ENCODE measurements around the gene MTMR2. TPM values are rescaled to one million over a fixed set of nuclear protein-coding genes. Genes with fewer than 3 reads are reported as not detected.

The MTMR2 gene
- total and polyA plus RNA-seq, 2 of the 13 experiments (the other 11 are each of a cell fraction or from before 2014, with no cell fraction given) = 12.7 to 22.3 TPM

- TF ChIP-seq, protein P1, sequence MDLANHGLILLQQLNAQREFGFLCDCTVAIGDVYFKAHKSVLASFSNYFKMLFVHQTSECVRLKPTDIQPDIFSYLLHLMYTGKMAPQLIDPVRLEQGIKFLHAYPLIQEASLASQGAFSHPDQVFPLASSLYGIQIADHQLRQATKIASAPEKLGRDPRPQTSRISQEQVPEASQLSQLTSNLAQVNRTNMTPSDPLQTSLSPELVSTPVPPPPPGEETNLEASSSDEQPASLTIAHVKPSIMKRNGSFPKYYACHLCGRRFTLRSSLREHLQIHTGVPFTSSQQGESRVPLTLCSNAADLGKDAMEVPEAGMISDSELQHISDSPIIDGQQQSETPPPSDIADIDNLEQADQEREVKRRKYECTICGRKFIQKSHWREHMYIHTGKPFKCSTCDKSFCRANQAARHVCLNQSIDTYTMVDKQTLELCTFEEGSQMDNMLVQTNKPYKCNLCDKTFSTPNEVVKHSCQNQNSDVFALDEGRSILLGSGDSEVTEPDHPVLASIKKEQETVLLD (CRISPR knock-in tag; IDR thresholded peaks at IDR 0.05; ENCODE audit: low read depth) = no peak; the same call in 1 of the 2 replicates
- TF ChIP-seq ELF4 (CRISPR knock-in tag; IDR thresholded peaks at IDR 0.05; ENCODE audit: borderline replicate concordance) = 0 out of 2 replicates have a peak, but pooled peaks have one; percentile 22
- 0 out of 2 replicates have a peak, but pooled peaks have one; percentile 39 for TF ChIP-seq RNF2 (conservative IDR thresholded peaks at IDR 0.05; ENCODE audit: low read depth)
- peak; percentile 87 for TF ChIP-seq ELF1 (CRISPR knock-in tag; IDR thresholded peaks at IDR 0.05)
- TF ChIP-seq ONECUT2 (CRISPR knock-in tag; IDR thresholded peaks at IDR 0.05) = 0 out of 2 replicates have a peak, but pooled peaks have one; percentile 20
- TF ChIP-seq TGIF2 (CRISPR knock-in tag; IDR thresholded peaks at IDR 0.05) = no peak
- peak; percentile 70; the same call in 1 of the 2 replicates for TF ChIP-seq SMAD9 (CRISPR knock-in tag; IDR thresholded peaks at IDR 0.05)
- peak; percentile 82 for TF ChIP-seq ZBTB7A (CRISPR knock-in tag; IDR thresholded peaks at IDR 0.05)
- TF ChIP-seq CBFB (CRISPR knock-in tag; IDR thresholded peaks at IDR 0.05) = peak; percentile 70
- peak; percentile 80; the same call in 1 of the 2 replicates for TF ChIP-seq ZNF580 (CRISPR knock-in tag; IDR thresholded peaks at IDR 0.05; ENCODE audit: borderline replicate concordance, low read depth)
- peak; percentile 56; the same call in 1 of the 2 replicates for TF ChIP-seq BCL6 (CRISPR knock-in tag; IDR thresholded peaks at IDR 0.05)
- TF ChIP-seq TCF12 (IDR thresholded peaks at IDR 0.05) = no peak
- 0 out of 2 replicates have a peak, but pooled peaks have one; percentile 33 for TF ChIP-seq TCF12 (CRISPR knock-in tag; IDR thresholded peaks at IDR 0.05)
- peak; percentile 7; the same call in 1 of the 2 replicates for TF ChIP-seq RFX3 (CRISPR knock-in tag; IDR thresholded peaks at IDR 0.05)
- peak; percentile 68 for TF ChIP-seq IKZF4 (CRISPR knock-in tag; IDR thresholded peaks at IDR 0.05; ENCODE audit: borderline replicate concordance, low read depth, not compliant biosample characterization)
- peak; percentile 45 for TF ChIP-seq SKI (IDR thresholded peaks at IDR 0.05; ENCODE audit: partially characterized antibody)
- TF ChIP-seq ZNF33B (CRISPR knock-in tag; IDR thresholded peaks at IDR 0.05) = no peak; the same call in 1 of the 2 replicates
- TF ChIP-seq CBX2 (IDR thresholded peaks at IDR 0.05; ENCODE audit: low read depth, low read length) = no peak
- TF ChIP-seq CBX2 (CRISPR knock-in tag; IDR thresholded peaks at IDR 0.05; ENCODE audit: low read depth) = 0 out of 2 replicates have a peak, but pooled peaks have one; percentile 50
- TF ChIP-seq ZNF326 (CRISPR knock-in tag; IDR thresholded peaks at IDR 0.05; ENCODE audit: borderline replicate concordance) = no peak
- peak; percentile 42; the same call in 1 of the 2 replicates for TF ChIP-seq E2F5 (CRISPR knock-in tag; conservative IDR thresholded peaks at IDR 0.05)
- TF ChIP-seq, protein P2, sequence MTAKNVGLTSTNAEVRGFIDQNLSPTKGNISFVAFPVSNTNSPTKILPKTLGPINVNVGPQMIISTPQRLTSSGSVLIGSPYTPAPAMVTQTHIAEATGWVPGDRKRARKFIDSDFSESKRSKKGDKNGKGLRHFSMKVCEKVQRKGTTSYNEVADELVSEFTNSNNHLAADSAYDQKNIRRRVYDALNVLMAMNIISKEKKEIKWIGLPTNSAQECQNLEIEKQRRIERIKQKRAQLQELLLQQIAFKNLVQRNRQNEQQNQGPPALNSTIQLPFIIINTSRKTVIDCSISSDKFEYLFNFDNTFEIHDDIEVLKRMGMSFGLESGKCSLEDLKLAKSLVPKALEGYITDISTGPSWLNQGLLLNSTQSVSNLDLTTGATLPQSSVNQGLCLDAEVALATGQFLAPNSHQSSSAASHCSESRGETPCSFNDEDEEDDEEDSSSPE (CRISPR knock-in tag; IDR thresholded peaks at IDR 0.05) = peak; percentile 83
- TF ChIP-seq ZNF639 (CRISPR knock-in tag; conservative IDR thresholded peaks at IDR 0.05) = peak; percentile 65; the same call in 1 of the 2 replicates
- TF ChIP-seq CAMTA2 (CRISPR knock-in tag; IDR thresholded peaks at IDR 0.05; ENCODE audit: borderline replicate concordance) = 0 out of 2 replicates have a peak, but pooled peaks have one; percentile 63
- TF ChIP-seq MAFG (CRISPR knock-in tag; IDR thresholded peaks at IDR 0.05) = no peak
- TF ChIP-seq ZNF547 (CRISPR knock-in tag; IDR thresholded peaks at IDR 0.05) = peak; percentile 66; the same call in 1 of the 2 replicates
These were observed at the start of gene MTMR2 (continued) for GRCh38 chr11:95923728-95924413.

All from HepG2 (cell line).